ENCODE results near the gene ST3GAL4.

The ST3GAL4 gene

GRCh38 chr11:126416542-126417090 is 61.1 kb downstream of the ST3GAL4 start:
- H3K27ac ChIP-seq = peak overlapping the region; percentile 70
- no peak for TF ChIP-seq CTCF (conservative IDR thresholded peaks at IDR 0.05)

DNA sequence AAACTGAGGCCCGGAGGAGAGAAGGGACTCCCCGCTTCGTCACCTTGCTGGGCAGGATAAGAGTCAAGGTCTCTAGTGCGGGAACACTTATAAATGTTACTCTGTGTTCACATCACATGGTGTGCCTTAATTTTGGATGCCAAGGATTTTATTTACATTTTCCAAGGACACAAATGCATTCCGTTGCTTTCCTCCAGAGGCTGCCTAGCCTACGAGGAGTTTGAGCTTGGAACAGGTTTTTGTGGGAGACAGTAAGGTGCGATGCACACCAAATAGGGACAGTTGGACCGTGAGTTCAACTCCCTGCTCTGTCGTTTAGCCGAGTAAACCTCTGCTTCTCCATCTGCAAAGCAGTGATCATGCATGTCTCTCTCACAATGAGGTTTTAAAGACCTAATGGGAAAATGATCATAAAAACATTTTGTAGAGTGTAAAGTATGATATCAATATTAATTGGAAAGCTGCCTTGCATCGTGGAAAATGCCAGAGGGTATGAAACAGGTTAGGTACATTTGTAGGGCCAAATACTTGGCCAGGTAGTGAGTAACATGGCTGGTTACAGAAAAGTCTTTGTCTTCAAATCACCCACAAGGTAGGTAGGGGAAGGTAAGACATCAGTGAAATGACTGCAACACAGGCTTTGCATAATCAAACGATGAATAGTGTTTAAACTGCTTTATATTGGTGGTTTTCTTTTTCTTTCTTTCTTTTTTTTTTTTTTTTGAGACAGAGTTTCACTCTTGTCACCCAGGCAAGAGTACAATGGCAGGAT is 61.8 kb downstream of the ST3GAL4 start:
- no peak for TF ChIP-seq CTCF (conservative IDR thresholded peaks at IDR 0.05)

GRCh38 chr11:126418887-126419286 is 63.4 kb downstream of the ST3GAL4 start:
- H3K27ac ChIP-seq = no peak overlapping the region
- no peak for TF ChIP-seq CTCF (conservative IDR thresholded peaks at IDR 0.05)

More for the DNA sequence above, 61.8 kb downstream of the ST3GAL4 start:
- H3K27ac ChIP-seq = peak overlapping the region; percentile 70

DNA sequence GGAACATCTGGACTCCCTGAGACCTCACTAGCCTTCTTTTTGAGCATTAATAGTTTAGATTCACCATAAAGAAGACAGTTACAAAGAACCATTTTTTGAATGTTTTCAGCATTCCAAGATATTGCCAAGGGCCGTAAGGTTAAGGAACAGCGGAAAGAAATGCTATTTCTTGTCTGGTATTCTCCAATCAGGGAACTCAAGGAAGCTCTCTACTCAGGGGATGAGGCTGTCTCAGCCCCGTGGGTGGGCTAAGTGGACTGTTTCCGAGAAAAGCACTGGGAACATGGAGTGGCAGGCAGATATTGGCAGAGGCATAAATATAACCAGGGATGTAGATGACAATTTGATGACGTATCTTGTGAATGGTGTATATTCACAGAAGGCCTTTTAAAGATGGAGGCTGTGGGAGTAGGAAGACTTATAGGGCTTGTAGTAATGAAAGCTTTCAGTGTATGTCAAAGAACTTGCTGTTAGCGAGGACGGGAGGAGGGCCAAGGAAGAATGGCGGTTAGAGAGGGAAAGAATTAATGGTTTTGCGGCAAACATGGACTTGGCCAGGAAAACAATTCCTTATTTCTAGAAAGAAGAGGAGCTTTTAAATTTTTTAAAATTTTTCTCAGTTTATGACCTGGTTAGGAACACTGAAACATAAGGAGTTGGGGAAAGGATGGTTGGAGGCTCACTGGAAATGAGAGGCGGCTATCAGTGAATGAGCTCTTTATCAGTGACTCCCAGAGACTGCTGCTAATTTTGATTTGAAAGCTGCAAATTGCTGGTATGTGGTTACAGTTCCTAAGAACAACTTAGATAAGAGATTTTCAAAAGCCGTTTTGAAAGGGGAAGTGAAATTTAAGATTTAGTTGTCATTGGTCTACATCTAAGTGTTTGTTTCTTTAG is 64.6 kb downstream of the ST3GAL4 start:
- TF ChIP-seq CTCF (conservative IDR thresholded peaks at IDR 0.05) = no peak
- no peak overlapping the region for H3K27ac ChIP-seq

DNA sequence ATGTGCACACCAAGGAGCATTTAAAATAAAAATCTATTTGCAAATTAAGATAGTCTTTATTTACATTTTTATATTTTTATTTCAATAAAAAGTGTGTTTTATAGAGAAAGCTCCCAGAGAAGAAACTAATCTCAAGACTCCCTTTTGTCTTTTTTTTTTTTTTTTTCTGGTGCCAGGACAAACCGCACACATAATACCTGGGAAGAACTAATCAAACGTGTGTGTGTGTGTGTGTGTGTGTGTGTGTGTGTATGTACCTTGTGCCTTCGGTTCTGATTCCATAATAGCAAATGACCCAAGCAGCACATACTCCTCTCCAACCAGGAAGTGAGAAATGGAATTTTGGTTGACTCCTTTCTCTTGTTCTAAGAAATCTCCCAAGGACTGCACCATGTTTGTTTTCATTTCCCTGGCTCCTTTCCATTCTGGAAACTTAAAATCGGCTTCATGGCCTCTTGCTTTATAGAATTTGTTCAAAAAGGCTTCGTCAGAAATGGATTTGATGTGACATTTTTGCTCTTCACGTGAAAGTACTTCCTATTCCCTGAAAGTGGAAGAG is 65.3 kb downstream of the ST3GAL4 start:
- no peak overlapping the region for H3K27ac ChIP-seq
- no peak for TF ChIP-seq CTCF (conservative IDR thresholded peaks at IDR 0.05)

DNA sequence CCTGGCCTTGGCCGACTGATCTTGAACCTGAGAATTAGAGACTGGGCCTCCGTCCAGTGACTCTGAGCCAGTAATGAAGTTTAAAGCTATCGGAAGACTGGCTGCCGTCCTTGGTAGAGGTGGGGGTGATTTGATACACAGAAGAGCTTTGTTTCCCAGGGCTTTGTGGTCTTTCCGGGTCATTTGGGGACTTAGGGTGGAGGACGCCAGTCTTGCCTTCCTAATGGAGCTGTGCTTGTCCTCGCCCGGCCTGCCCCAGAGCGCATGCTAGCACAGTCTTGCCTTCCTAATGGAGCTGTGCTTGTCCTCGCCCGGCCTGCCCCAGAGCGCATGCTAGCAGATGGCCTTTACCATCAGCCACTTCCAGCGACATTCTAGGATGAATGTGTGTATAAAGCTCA is 65.8 kb downstream of the ST3GAL4 start:
- no peak overlapping the region for H3K27ac ChIP-seq

More for the DNA sequence above, 65.8 kb downstream of the ST3GAL4 start:
- TF ChIP-seq CTCF (conservative IDR thresholded peaks at IDR 0.05) = no peak
